AG04450 (cell line): ENCODE measurements around the gene WNT7B. TPM values are rescaled to one million over a fixed set of nuclear protein-coding genes. Genes with fewer than 3 reads are reported as not detected.
"Not testable (repeated sequence)": the region's sequence is repeated elsewhere in the genome, so short reads cannot be mapped to it uniquely, and the experiment has no call there.

ENCODE experiments used
- CTCF ChIA-PET: fragments of 300-600, 350-600 bp; formaldehyde crosslinking; extraction: SDS; loops from one replicate; lab custom pipeline; 2022; ENCODE audit warnings: antibody characterized with exemption, inconsistent platforms; lab: Charles Lee
- POLR2A ChIA-PET: fragments of 350-600 bp; formaldehyde crosslinking; extraction: SDS; loops from one replicate; lab custom pipeline; 2021; ENCODE audit warnings: antibody characterized with exemption, inconsistent platforms; lab: Yijun Ruan, JAX
- DNase-seq: peaks from one replicate; pipeline ENCODE4 v3.0.0-alpha.2; 2011; ENCODE audit warnings: low read depth, low spot score
- H3K27ac ChIP-seq: one replicate; pipeline ENCODE4 v1.5.1; 2012; ENCODE audit warnings: low read depth, low read length, control low read depth
- H3K27me3 ChIP-seq: one replicate; pipeline ENCODE4 v1.6.0; 2012; ENCODE audit warnings: low read length; ENCODE audit not compliant: control insufficient read depth, insufficient read depth
- H3K4me3 ChIP-seq: 2 replicates; pipeline ENCODE4 v1.5.1; 2011; ENCODE audit warnings: mild to moderate bottlenecking, low read depth, low read length, control low read depth
- H3K9me3 ChIP-seq: 2 replicates; pipeline ENCODE4 v1.5.1; 2012; ENCODE audit warnings: low read length; ENCODE audit not compliant: control insufficient read depth, insufficient read depth
- CTCF ChIP-seq: IDR thresholded peaks from 2 replicates; pipeline ENCODE4 v1.5.1; 2011; ENCODE audit warnings: low read depth, low read length, control low read depth, inconsistent platforms
- polyA plus RNA-seq: library from polyadenylated mRNA; depleted of rRNA; stranded (reverse); fragments of >200 nt; gene quantifications from 2 replicates; pipeline ENCODE4 v1.2.3, GENCODE V29; 2011

The WNT7B gene
- polyA plus RNA-seq, 1 experiment = 0.56 TPM

- no peaks in the 10 kb centered on the region for H3K27me3 ChIP-seq
- H3K4me3 ChIP-seq = no peak overlapping the region
- peak overlapping the region; percentile 87 for H3K27ac ChIP-seq
- peak; percentile 65 for DNase-seq
- CTCF ChIA-PET = interaction anchor here (0.6 to 4.6 kb wide), 61 partner anchors 9 to 535 kb away, joined by 3 to 91 read pairs (median 4); no protein-coding TSS in a partner anchor
- peaks cover 17% of the 10 kb centered on the region for H3K9me3 ChIP-seq
- POLR2A ChIA-PET = interaction anchor here (0.6 to 2.7 kb wide), 13 partner anchors 9 to 458 kb away, joined by 3 to 24 read pairs (median 4); partner anchors contain the start of gene TTC38
- TF ChIP-seq CTCF = peak; percentile 91
Observed at GRCh38 chr22:46006379-46007002, 29.5 kb upstream of the WNT7B start.

GRCh38 chr22:46005116-46005705 lies 28.2 kb upstream of the WNT7B start:
- ChIA-PET POLR2A (interaction anchor here (1.8 to 2.7 kb wide), 2 partner anchors 68 to 84 kb away, joined by 4 to 8 read pairs; no protein-coding TSS in a partner anchor), CTCF (interaction anchor here (0.7 to 4.6 kb wide), 22 partner anchors 9 to 363 kb away, joined by 3 to 91 read pairs (median 8); no protein-coding TSS in a partner anchor)
- not testable (repeated sequence) for H3K27ac ChIP-seq, H3K4me3 ChIP-seq, DNase-seq, H3K27me3 ChIP-seq
- peaks cover 14% of the 10 kb centered on the region for H3K9me3 ChIP-seq

GRCh38 chr22:46004105-46004866 lies 27.3 kb upstream of the WNT7B start:
- peaks cover 5% of the 10 kb centered on the region for H3K9me3 ChIP-seq
- TF ChIP-seq CTCF = no peak
- no peak overlapping the region for H3K27ac ChIP-seq
- CTCF ChIA-PET = interaction anchor here (2.2 to 3.8 kb wide), 3 partner anchors 8 to 30 kb away, joined by 12 to 78 read pairs (median 15); no protein-coding TSS in a partner anchor
- POLR2A ChIA-PET = no interaction called here
- H3K27me3 ChIP-seq = no peaks in the 10 kb centered on the region
- H3K4me3 ChIP-seq = no peak overlapping the region
- no peak for DNase-seq

GRCh38 chr22:46003271-46004091 lies 26.5 kb upstream of the WNT7B start:
- POLR2A ChIA-PET = no interaction called here
- CTCF ChIA-PET = interaction anchor here (0.9 kb wide), 1 partner anchor 114 kb away, joined by 5 read pairs; no protein-coding TSS in a partner anchor
- Histone ChIP-seq H3K27me3 (no peaks in the 10 kb centered on the region), H3K27ac (no peak overlapping the region), H3K9me3 (no peaks in the 10 kb centered on the region; the same call in 1 of the 2 replicates), H3K4me3 (no peak overlapping the region)
- no peak for TF ChIP-seq CTCF
- DNase-seq = no peak
